Measurements from ENCODE around the gene ADAMTS10. TPM values are rescaled to one million over a fixed set of nuclear protein-coding genes. Genes with fewer than 3 reads are reported as not detected.
A peak's percentile ranks its signal among the peaks of the same experiment; 100 is the strongest.

ADAMTS10 gene
- total and polyA plus RNA-seq, 10 of the 15 experiments (the other 5 are each of a cell fraction or from before 2014, with no cell fraction given): 0.01 to 2.5 (median 0.42) TPM; not detected in 3

DNA sequence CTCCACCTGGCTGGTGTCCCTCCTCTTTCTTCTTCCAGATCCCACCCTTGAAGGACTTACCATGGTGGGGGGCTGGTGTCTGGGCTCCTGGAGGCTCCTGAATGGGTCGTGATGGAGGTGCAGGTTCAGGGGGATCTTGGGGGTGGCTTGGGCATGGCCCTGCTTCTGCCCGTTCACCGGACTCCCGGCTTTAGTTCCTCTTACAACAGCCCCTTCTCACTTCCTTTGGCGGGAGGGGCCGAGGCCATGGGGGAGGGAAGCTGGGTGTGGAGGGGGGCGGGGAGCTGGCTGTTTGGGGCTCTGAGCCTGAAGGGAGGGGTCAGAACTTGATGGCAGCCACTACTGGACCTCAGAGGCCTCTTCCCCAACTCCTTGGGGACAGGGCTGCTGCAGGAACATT lies 33.3 kb downstream of the ADAMTS10 start, which contains the start of gene MYO1F:
MYO1F (minus strand) TSS at position 196 of the 400 bp plus-strand sequence; CDS start at position 63, 133 bp downstream.
- BruUV-seq (replicated peaks): no TSS peak
- H3K4me2 ChIP-seq (ENCODE audit: control insufficient read depth, insufficient read depth): peak within 1 kb of the TSS; percentile 88
- TF ChIP-seq SPI1 (IDR thresholded peaks at IDR 0.05; ENCODE audit: borderline replicate concordance, insufficient read depth, low read depth, low read length) (peak; percentile 16; the same call in 1 of the 2 replicates), CBFB (IDR thresholded peaks at IDR 0.05; ENCODE audit: low read depth) (no peak), CHD2 (IDR thresholded peaks at IDR 0.05; ENCODE audit: borderline replicate concordance, low read depth, low read length) (0 out of 2 replicates have a peak, but pooled peaks have one; percentile 26), MYB (IDR thresholded peaks at IDR 0.05; ENCODE audit: borderline replicate concordance, low read depth, low read length) (no peak)
- TF ChIP-seq, protein P1, sequence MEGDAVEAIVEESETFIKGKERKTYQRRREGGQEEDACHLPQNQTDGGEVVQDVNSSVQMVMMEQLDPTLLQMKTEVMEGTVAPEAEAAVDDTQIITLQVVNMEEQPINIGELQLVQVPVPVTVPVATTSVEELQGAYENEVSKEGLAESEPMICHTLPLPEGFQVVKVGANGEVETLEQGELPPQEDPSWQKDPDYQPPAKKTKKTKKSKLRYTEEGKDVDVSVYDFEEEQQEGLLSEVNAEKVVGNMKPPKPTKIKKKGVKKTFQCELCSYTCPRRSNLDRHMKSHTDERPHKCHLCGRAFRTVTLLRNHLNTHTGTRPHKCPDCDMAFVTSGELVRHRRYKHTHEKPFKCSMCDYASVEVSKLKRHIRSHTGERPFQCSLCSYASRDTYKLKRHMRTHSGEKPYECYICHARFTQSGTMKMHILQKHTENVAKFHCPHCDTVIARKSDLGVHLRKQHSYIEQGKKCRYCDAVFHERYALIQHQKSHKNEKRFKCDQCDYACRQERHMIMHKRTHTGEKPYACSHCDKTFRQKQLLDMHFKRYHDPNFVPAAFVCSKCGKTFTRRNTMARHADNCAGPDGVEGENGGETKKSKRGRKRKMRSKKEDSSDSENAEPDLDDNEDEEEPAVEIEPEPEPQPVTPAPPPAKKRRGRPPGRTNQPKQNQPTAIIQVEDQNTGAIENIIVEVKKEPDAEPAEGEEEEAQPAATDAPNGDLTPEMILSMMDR (IDR thresholded peaks at IDR 0.05 in 2 of 3, conservative IDR thresholded peaks at IDR 0.05 in 1 of 3; ENCODE audit: control insufficient read depth in 2 of 3, extremely low read depth in 1 of 3, insufficient read depth in 1 of 3, low read depth in 3 of 3, low read length in 3 of 3): 0 out of 6 replicates have a peak, but pooled peaks of 1 of the 3 experiments have one; percentile 1
- peaks cover 11% of the 10 kb centered on the region for H3K4me1 ChIP-seq (ENCODE audit: control insufficient read depth, insufficient read depth, low read length)
- intact Hi-C loops (cut with micrococcal nuclease; ENCODE audit: unreplicated experiment) (loop anchor here (2.0 to 5.0 kb wide), 2 partner anchors 62 to 165 kb away; partner anchors contain the start of genes MARCHF2 and ZNF414), in situ Hi-C loops (cut with MboI) (loop anchor here (5.0 kb wide), 1 partner anchor 160 kb away; no protein-coding TSS in a partner anchor)
- ChIA-PET SMC1A (ENCODE audit: uncharacterized antibody, unreplicated experiment) (interaction anchor here (1.3 to 1.8 kb wide), 2 partner anchors 8 to 164 kb away, joined by 5 to 7 read pairs; partner anchors contain the start of gene MARCHF2), POLR2A (interaction anchor here (0.7 to 2.9 kb wide), 3 partner anchors 9 to 133 kb away, joined by 3 to 7 read pairs (median 7); partner anchors contain the start of gene ZNF414), RAD21 (ENCODE audit: unreplicated experiment) (interaction anchor here (1.3 to 3.3 kb wide), 3 partner anchors 8 to 163 kb away, joined by 9 to 23 read pairs (median 9); partner anchors contain the start of genes MARCHF2 and ZNF414), CTCF (interaction anchor here (0.5 to 7.3 kb wide), 14 partner anchors 8 to 632 kb away, joined by 3 to 73 read pairs (median 4); partner anchors contain the start of gene MARCHF2)
- H3K4me3 ChIP-seq: peak within 1 kb of the TSS; percentile 60
- DNase-seq (ENCODE audit: low read depth, low spot score) (no peak), FAIRE-seq (no peak), ATAC-seq (peak; percentile 65)
- 2% methylated on average over 7 of the region's 7 CpGs for WGBS (ENCODE audit: insufficient coverage, insufficient replicate concordance, low lambda C conversion rate, missing lambda C conversion rate)
- H3K27me3 ChIP-seq (replicated peaks in 1 of 2; ENCODE audit: control insufficient read depth in 2 of 2, insufficient read depth in 2 of 2, low read length in 1 of 2): peaks cover 0 to 5% of the 10 kb centered on the region in 2 experiments; a peak in 1 of 4 replicates
- no peaks in the 10 kb centered on the region for H3K36me3 ChIP-seq (ENCODE audit: control insufficient read depth in 2 of 2, insufficient read depth in 2 of 2, low read length in 1 of 2)
- peak within 1 kb of the TSS; percentile 31 for H2AFZ ChIP-seq (ENCODE audit: control insufficient read depth, low read depth, low read length)
- no peak within 1 kb of the TSS for H3K9ac ChIP-seq (ENCODE audit: control insufficient read depth, insufficient read depth, low read length)
- no peaks in the 10 kb centered on the region for H3K79me2 ChIP-seq (ENCODE audit: control insufficient read depth, insufficient read depth, low read length)
- H3K9me3 ChIP-seq (replicated peaks; ENCODE audit: control insufficient read depth, insufficient read depth, low read length): no peaks in the 10 kb centered on the region; the same call in 2 of the 3 replicates
- no peaks in the 10 kb centered on the region for H4K20me1 ChIP-seq (ENCODE audit: control insufficient read depth, insufficient read depth)
- H3K27ac ChIP-seq (ENCODE audit: control insufficient read depth, insufficient read depth): peak within 1 kb of the TSS; percentile 11; the same call in 1 of the 2 replicates
